Sciatic nerve (tissue), 2 donors: ENCODE data around the gene FOXK2. TPM values are rescaled to one million over a fixed set of nuclear protein-coding genes. Genes with fewer than 3 reads are reported as not detected.
"Not testable (repeated sequence)": the region's sequence is repeated elsewhere in the genome, so short reads cannot be mapped to it uniquely, and the experiment has no call there.

ENCODE experiments used
- ATAC-seq: fragments of 200-7000 bp; cut with Tn5 transposase; one replicate; pipeline ENCODE4 v1.9.1; 2020; ENCODE audit warnings: mild to moderate bottlenecking, moderate library complexity
- DNase-seq: peaks from one replicate; pipeline ENCODE4 v3.0.0-alpha.2; 2020; ENCODE audit warnings: low spot score
- intact Hi-C: fragments of 100-400 bp; cut with DNase I; formaldehyde crosslinking; loops from one replicate; pipeline ENCODE4 v1.14.2; 2022
- total RNA-seq: library from RNA; stranded (reverse); fragmentation: NEBNext Ultra II Directional; extraction: Animal tissue kit (Norgen Biotek cat#: 25700); gene quantifications from one replicate; pipeline ENCODE4 v1.2.1, GENCODE V29; 2021
- donor health status: DM: no; HTN: no; CAD: no.
- donor health status: DM: no; HTN: no; CAD: no.

FOXK2 gene
- total RNA-seq, 1 donor from 2014 or later: 59.9 TPM

- ATAC-seq: no peak
- intact Hi-C loops: no loop called here
Measured at GRCh38 chr17:82493226-82493781, 26.2 kb upstream of the FOXK2 start.

DNA sequence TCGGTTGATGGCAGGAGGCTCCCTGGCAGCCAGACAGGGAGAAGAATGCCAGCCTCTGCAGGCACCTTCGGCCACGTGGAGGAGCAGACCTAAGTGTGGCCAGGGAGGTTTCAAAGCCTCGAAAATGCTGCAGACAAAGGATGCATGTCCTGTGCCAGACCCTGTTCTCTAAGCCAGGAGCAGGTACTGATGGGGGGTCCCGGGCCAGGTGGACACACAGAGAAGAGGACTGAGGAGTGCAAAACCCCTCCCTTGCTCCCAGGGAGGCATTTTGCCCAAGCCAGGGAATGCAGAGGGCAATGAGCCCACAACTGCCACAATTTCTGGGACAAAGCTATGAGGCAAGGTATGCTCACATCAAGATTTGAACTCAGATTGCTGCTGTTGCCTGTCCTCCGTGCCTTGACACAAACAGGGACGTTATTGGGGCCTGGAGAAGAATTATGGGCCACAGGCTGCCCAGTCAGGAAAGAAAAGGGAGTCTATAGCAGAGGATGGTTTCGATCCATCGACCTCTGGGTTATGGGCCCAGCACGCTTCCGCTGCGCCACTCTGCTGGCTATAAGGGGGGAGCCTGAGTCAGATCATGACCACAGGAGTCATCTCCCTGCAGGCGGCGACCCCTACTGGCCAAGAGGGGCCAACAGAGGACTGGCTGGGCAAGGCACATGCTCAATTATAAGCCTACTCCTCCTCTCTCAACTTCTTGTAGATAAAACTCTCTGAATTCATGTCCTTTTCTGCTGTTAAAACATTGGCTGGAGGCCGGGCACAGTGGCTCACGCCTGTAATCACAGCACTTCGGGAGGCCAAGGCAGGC, 25.1 kb upstream of the FOXK2 start:
- intact Hi-C loops: no loop called here
- ATAC-seq: peak; percentile 86
- DNase-seq: peak; percentile 96

More at GRCh38 chr17:82493226-82493781, 26.2 kb upstream of the FOXK2 start:
- no peak for DNase-seq

DNA sequence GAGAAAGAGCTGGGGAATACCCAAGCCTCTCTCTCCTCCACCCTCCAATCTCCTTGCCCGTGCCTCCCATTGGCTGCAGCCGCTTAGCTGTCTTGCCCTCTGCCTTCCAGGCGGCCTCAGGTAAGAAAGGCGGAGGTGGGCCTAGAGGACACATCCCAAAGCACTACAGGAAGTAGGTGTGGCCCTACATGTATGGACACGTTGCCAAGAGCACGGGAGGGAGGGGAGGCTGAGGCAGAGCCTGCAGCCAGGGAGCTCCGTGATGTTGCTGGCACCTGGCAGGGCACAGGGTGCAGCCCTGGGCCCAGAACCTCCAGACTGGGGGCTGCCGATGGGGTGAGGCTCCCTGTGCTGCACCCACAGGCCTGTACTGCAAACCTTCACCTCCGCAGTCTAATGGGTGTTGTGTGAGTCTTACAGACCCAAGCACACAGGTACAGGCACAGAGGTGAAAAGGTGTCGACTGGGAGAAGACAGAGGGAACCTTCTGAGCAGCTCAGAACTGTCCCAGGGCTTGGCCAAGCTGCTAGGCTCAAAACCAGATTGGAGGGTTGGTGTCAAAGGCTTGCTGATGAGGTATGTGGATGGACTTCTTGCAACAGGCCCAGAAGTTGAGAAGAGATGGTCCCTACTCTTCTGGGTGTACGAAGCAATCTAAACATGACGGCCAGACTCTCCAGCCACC, 23.5 kb upstream of the FOXK2 start:
- DNase-seq (no peak), ATAC-seq (no peak)
- intact Hi-C loops: no loop called here

DNA sequence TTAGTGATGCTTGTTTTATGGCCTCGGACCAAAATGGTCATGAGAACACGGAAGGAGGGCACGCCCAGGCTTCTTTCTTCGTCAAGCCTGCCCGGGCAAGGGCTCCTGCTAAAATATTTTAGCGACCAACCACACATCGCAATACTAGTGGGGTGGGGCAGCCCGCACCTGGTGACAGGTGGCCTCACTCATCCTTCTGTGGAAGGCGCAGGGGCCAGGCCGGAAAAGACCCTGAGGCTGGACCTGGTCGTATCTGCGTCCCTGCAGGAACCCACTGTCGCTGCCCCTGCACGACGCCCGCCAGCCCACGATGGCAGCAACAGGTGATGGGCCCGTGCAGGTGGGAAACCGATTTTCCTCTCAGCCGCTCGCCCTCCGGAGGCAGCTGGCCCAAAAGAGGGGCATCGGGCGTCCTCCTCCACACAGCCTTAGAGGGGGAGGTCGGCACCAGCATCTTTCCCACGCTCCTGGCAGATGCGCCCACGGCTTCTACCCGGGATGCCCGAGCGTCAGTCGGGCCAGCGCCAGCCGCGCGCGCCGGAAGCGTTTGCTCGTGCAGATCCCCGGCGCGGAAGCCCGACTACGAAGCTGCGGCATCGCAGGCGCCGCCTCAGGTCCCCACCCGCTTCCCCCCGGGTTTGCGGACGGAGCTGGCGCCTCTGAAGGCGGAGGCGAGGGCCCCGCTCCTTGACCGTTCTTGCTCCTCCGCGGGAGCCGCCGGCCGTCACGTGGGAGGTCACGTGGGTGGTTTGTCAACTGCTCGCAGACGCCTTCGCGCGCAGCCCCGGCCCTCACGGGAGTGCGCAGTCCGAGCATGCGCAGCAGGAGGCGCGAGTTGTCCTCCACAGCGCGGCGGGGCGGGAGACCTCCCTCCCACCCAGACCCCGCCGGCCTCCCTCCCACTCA, 22.8 kb upstream of the FOXK2 start:
- intact Hi-C loops: no loop called here
- peak; percentile 89 for ATAC-seq
- peak; percentile 99 for DNase-seq

GRCh38 chr17:82497483-82498405, 21.8 kb upstream of the FOXK2 start:
- no peak for DNase-seq
- intact Hi-C loops: no loop called here

DNA sequence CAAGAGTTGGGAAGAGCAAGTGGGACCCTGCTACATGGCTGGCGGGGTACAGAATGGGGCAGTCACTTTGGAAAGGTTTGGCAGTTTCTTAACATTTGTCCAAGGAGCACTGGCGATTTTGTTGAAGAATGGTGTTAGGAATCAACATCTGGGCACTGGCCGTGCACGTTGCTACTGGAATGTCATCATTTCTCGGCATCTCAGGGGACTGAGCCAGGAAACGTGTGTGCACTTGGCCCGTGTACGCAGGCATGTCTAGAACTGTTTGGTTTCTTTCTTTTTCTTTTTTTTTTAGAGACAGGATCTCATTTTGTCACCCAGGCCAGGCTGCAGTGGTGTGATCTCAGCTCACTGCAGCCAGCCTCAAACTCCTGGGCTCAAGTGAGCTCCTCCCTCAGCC, 17.3 kb upstream of the FOXK2 start:
- intact Hi-C loops: no loop called here
- ATAC-seq (no peak), DNase-seq (no peak)

More at GRCh38 chr17:82497483-82498405, 21.8 kb upstream of the FOXK2 start:
- ATAC-seq: peak; percentile 45

GRCh38 chr17:82503094-82503727, 16.3 kb upstream of the FOXK2 start:
- ATAC-seq: no peak
- intact Hi-C loops: no loop called here
- DNase-seq: no peak

DNA sequence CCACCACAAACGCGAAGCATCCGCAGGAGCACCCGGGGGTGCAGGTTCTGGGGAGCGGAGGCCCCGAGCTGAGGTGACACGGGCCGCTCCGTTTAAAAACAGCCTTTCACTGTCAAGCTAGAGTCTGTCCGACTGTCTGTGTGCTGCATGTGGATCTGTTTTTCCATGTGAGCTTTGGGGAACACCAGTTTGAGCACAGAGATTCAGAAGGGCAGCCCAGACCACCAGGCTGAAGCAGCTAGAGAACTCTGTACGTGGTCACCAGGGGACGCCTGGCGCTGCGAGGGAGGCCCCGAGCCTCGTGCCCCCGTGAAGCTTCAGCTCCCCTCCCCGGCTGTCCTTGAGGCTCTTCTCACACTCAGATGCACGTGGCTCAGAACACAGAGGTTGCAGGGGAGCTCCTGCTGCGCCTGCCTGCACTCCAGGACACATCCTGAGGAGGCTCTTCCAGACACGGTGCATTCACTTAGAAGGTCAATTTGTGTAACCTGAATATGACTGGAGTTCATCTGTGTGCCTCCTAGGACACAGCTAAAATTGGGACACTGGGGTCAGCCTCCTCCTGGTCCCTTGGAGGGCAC, 15.7 kb upstream of the FOXK2 start:
- intact Hi-C loops: no loop called here
- no peak for DNase-seq
- no peak for ATAC-seq

DNA sequence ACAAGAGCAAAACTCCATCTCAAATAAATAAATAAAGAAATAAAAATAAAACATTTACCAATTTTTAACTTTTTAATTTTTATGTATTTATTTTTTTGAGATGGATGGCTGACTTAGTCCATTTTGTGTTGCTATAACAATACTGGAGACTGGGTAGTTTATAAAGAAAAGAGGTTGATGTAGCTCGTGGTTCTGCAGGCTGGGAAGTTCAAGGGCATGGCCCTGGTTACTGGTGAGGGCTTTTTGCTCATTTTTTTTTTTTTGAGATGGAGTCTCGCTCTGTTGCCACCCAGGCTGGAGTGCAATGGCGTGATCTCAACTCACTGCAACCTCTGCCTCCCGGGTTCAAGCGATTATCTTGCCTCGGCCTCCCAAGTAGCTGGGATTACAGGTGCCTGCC, 14.2 kb upstream of the FOXK2 start:
- ATAC-seq: no peak
- DNase-seq: no peak
- intact Hi-C loops: no loop called here

DNA sequence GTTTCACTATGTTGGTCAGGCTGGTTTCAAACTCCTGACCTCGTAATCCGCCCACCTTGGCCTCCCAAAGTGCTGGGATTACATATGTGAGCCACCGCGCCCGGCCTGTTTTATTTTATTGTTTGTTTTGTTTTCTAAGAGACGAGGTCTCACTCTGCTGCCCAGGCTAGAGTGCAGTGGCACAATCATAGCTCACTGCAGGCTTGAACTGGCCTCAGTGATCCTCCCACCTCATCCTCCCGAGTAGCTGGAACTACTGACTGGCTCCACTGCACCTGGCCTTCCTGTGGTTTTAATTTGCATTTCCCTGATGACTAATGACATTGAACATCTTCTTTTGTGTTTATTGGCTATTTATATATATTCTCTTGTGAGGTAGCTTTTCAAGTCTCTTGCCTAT, 13.1 kb upstream of the FOXK2 start:
- DNase-seq, intact Hi-C loops, ATAC-seq: not testable (repeated sequence)

- no peak for ATAC-seq
- DNase-seq: no peak
- intact Hi-C loops: no loop called here
Measured at GRCh38 chr17:82507631-82508175, 11.8 kb upstream of the FOXK2 start.

GRCh38 chr17:82511642-82512041, 7.9 kb upstream of the FOXK2 start:
- ATAC-seq, intact Hi-C loops, DNase-seq: not testable (repeated sequence)

DNA sequence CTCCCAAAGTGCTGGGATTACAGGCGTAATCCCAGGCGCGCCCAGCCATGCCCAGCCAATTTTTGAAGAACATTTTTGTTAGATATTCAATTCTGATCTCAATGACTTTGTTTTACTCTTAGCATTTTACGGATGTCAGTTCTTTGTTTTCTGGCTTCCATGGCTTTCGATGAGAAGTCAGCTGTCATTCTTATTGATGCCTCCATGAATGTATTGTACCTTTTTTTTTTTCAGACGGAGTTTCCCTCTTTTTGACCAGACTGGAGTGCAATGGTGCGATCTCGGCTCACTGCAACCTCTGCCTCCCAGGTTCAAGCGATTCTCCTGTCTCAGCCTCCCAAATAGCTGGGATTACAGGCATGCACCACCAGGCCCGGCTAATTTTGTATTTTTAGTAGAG, 5.7 kb upstream of the FOXK2 start:
- DNase-seq, ATAC-seq, intact Hi-C loops: not testable (repeated sequence)

GRCh38 chr17:82517230-82517865, 2.2 kb upstream of the FOXK2 start:
- no peak for DNase-seq
- intact Hi-C loops: no loop called here
- ATAC-seq: no peak

GRCh38 chr17:82519971-82520903, 705 bp downstream of the FOXK2 start:
- intact Hi-C loops: no loop called here
- ATAC-seq: no peak

More at GRCh38 chr17:82519971-82520903, 705 bp downstream of the FOXK2 start:
- peak; percentile 68 for DNase-seq
